ENCODE results near the gene TMEM258.

TMEM258 gene

DNA sequence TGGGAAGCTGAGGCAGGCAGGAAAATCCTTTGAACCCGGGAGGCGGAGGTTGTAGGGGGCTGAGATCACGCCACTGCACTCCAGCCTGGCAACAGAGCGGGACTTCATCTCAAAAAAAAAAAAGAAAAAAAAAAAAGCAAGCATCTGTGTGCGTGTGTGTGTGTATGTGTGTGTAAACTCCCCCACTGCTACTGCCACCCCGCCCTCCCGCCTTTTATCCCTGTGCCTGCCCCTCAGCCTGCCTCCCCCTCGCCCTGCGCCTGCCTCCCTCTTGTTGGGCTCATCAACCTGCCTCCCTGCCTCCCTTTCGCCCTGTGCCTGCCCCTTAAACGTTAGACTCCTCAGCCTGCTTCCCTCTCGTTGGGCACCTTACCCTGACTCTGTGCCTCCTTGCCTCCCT is 18.0 kb downstream of the TMEM258 start:
- no peak for FAIRE-seq

DNA sequence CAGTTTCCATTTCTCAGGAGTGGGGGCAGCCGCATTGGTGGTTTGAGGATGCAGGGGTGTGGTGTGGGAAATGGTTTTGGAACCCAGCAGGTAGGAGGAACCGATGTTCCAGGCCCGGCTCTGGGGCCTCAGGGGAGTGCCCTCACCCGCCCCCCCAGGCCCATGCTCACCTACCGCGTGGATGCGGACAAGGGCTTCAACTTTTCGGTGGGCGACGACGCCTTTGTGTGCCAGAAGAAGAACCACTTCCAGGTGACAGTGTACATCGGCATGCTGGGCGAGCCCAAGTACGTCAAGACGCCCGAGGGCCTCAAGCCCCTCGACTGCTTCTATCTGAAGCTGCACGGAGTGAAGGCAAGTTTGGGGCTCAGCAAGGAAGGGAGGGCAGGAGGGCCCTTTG is 18.6 kb downstream of the TMEM258 start:
- no peak for FAIRE-seq

DNA sequence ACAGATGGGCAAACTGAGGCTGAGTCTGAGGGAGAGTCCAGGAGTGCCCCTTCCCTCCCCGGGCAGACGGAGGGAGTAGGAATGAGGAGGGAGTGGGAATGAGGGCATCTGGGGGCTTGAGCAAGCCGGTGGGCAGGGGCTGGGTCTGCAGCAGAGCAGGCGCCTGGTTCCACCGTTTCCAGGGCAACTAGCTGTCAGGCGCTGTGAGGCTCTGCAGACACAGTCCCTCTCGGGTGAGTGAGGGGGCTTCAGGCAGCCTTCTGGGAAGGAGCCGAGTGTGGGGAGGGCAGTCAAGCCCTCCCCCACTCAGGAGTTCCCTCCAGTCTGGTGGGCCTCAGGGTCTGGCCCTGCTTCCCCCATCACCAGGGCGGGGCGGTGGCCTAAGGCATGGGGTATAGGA is 19.0 kb downstream of the TMEM258 start:
- no peak for FAIRE-seq

DNA sequence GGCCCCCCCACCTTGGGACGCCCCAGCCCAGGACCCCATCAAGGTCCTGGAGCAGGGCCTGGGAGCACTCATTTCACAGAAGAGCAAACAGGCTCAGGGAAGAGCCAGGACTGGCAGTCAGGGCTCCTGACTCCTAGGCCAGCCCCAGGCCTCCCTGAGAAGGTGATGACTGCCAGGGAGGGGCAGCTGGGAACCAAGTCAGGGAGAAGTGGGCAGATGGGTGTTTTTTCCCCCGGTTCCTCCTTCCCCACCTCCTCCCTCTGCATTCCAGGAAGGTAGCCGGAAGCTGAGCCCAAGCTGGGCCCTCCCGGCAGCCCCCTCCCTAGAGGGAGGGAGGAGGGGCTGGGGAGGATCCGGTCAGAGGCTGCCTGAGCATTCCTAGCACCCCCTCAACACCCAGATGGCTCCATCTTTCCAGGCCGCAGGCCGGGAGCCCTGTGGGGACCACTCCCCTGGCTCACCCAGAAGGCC is 20.4 kb downstream of the TMEM258 start:
- no peak for FAIRE-seq

DNA sequence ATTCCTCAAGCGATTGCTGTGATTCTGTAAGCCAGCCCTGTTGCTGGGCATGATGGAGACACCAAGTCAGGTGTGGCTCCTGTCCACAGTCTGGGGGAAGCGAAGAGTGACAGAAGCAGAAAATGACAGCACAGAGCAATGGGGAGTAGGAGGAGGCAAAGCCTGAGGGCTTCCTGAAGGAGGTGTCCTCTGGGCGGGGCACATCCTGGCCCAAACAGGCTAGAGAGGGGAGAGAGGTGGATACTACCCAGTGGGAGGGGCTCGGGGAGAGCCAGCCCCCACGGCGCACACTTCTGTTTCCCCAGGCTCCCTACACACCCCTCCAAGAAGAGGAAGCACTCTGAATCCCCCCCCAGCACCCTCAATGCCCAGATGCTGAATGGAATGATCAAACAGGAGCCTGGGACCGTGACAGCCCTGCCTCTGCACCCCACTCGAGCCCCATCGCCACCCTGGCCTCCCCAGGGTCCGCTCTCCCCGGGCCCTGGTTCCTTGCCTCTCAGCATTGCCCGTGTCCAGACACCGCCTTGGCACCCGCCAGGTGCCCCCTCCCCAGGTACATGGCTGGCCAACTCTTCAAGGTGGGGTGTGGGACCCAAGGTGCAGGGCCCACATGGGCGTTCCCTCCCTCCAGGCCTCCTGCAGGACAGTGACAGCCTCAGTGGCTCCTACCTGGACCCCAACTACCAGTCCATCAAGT is 21.1 kb downstream of the TMEM258 start:
- no peak for FAIRE-seq

DNA sequence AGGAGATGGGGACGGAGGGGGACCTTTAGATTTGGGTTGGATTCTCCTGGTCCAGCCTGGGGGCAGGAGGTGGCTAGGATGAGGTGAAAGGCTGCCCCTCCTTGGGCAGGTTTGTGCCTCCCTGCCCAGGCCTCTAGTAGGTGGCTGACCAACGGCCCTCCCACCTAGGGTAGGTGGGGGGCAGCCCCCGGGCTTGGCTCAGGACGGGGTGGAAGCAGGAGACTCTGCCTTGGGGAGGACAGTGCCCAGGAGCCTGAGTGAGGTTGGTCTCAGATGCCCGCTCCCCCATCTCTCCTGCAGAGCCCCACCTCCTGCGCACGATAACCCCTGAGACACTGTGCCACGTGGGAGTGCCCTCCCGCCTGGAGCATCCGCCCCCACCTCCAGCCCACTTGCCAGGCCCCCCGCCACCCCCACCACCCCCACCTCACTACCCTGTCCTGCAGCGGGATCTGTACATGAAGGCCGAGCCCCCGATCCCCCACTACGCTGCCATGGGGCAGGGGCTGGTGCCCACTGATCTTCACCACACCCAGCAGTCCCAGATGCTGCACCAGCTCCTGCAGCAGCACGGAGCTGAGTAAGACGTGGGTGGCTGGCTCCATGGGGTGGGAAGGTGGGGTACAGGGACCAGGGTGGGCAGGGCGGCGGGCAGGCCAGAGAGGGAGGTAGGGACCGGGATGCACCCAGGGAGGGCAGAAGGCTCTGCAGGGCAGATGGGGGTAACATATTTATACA is 22.3 kb downstream of the TMEM258 start:
- no peak for FAIRE-seq

DNA sequence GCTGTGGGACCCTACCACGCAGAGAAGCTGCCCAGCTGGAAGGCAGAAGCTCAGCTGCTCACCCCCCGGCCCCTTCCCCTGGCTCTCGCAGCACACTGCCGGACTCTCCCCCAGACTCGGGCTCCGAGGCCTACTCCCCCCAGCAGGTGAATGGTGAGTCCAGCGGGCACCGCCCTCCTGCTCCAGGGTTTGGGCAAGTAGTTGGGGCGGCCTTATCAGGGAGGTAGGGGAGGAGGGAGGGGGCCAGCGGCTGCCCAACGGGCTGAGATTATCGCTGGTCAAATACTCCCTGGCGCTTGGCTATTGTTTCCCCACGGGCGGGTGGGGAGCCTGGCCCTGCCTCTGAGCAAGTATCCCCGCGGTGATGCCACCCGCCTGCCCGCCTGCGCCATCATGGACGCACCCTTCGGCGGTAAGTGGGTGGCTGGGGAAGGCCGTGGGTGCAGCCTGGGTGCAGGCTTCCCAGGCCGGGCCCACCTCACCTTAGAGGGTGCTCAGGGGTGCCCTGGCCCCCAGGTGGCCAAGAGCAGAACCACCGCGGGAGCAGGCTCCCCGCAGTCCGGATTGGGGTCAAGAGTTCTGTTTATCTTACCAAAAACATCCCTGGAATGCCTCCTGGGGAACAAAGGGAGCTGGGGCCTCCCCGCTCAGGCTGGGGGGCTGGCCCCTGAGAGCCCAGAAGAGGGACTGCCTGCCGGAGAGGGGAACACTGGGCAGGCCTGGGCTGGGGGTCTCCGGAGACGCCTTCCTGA is 23.1 kb downstream of the TMEM258 start:
- FAIRE-seq: no peak

DNA sequence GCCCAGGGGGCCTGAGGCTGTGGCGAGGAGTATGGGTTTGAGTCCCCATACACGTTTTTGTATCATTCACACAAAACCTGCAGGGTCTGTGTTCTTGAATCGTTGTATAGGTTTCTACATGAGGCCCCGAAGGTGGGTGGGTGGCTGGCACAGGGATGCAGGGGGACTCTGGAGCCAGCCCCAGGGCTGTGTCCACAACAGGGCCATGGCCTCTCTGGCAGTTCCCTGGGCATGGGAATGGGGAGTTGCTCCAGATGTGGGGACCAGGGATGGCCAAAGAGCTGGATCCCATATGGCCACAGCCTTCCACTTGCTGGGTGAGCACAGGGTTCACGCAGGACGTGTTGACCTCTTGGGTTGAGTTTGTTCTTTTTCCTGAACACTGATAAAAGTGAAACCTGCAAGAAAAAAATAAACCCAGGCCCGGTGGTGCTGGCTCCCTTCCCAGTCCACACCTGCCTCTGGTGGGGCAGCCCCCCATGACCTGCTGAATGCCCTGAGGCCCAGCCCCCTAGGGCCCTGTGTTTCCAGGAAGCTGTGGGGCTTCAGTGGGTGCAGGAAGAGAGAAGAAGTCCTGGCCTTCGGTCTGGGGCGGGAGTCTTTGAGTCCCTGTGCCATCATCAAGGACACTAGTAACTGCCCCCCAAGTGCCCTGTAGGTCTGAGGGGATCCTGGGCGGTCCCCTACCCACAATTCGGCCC is 23.9 kb downstream of the TMEM258 start:
- no peak for FAIRE-seq

DNA sequence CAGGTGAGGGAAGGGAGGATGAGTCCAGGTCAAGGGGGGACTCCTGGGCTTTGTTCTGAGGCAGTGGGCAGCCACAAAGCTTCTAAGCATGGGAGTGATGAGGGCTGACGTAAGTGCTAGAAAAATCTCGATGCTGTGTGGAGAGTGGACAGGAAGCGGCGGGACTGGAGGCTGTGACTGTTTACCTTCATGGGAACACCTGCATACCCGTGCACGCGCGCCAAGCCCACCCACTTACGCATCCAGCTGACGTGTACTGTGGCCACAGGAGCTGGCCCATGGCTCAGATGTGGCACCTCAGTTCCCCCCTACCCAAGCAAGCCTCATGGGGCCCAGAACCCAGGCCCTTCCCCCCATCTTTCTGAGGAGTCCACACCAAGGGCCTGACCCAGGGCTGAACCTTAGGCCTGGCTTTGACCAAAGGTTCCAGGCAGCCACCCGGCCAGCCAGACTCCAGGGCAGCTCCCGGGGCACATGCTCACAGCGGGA is 26.0 kb downstream of the TMEM258 start:
- FAIRE-seq: no peak

DNA sequence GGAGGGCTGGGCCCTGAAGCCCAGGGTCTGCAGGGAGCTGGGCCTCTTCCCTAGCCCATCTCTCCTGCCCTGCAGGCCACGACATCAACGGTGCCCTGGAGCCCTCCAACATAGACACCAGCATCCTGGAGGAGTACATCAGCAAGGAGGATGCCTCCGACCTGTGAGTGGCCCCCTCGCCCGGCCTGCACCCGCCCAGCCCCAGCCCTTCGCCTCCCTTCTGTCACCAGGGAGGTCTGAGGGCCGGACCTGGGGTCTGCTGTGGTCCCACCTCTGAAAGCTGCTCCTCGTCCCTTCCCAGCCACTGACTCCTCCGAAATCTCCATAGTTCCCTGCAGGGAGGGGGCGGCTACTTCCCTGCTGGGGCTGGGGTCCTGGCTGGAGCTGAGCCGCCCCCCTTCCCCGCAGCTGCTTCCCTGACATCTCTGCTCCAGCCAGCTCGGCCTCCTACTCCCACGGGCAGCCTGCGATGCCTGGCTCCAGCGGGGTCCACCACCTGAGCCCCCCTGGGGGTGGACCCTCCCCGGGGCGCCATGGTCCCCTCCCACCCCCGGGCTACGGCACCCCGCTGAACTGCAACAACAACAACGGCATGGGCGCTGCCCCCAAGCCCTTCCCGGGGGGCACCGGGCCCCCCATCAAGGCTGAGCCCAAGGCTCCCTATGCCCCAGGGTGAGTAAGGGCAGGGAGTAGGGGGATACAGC is 26.7 kb downstream of the TMEM258 start:
- FAIRE-seq: no peak

DNA sequence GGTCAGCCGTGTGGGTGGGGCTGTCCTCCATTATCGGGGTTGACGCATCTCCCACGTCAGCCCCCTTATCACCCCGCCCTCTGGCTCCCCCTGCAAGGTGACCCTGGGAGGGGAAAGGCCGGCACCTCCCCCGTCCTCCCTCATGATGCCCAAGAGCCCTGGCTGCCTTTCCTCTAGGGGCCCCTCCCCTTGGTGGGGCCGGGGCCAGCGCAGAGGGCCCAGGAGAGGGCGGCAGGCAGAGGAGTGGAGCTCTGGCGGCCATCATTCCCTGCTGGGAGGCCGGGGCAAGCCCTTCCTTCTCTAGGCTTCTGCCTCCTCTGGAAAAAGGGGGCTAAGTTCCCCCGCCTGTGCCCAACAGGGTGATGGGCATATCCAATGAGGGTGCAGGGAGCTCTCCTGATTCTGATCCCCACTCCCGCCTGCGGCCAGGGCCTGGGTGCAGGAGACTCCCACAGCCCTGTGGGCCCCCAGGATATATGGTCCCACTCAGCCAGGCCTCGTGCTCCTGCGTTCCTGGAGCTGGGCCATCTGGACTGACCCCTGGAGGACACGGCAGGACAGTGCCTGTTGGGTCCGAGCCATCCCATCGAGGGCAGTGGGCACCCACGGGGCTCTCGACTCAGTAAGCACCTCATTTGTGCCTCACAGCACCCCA is 27.7 kb downstream of the TMEM258 start:
- FAIRE-seq: no peak

DNA sequence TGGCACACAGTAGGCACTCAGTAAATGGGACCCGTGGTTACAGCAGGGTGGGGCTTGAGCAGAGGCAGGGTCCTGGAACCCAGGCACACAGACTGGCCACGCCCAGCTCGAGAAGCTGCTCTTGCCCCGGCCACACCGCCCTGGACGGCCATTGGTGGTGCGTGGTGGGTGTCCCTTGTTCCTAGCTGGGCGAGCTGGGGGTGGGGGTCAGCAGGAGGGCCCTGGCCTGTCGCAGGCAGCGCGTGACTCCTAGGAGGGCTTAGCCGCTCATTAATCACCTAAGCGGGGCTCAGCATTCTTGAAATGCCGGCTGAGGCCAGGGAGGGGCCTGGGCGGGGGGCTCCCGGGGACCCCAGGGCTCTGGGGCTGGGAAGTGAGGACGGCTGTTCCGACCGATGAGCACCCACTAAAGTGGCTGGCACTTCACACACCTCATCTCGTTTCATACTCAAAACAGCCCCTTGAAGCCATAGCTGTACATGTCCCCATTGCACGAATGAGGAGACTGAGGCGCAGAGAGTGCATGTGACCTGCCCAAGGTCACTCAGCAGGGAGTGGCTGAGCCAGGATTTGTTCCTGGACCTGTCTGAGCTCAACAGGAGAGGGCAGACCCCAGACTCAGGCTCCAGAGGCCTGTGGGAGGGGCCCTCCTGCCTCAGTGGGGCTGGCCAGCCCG is 28.3 kb downstream of the TMEM258 start:
- no peak for FAIRE-seq

DNA sequence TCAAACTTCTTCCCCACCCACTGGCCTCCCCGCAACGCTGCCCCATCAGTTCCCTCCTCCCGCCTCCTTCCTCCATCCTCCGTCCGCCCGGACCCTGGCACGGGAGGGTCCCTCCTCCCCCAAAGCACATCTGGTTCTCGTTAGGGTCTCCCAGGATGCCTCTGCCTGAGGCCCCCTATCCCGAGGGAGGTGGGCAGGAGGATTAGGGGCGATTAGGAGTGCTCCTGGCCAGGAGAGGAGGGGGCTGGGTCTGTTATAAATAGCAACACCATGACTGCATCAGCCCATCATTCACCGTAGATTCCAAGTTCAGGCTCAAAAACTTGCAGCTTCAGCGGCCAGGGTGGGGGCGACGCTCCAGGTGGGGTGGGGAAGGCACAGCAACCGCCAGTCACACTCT is 29.6 kb downstream of the TMEM258 start:
- no peak for FAIRE-seq

DNA sequence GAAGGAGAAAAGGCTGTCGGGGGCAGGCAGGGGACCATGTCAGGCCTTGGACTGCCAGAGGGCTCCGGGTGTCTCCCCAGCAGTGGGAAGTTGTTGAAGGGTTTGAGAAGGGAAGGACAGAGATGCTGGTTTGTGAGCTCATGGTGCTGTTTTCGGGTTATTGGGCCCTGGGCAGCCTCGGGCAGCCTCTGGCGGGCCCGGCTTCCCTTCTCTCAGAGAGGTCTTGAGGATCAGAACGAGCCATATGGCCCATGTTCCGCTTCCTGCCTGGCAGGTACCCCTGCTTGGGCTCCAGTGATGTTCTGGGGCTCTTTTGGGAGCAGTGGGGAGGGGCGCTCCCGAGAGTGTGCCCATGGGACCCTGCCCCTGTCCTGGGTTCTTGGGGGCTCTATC is 30.2 kb downstream of the TMEM258 start:
- no peak for FAIRE-seq

DNA sequence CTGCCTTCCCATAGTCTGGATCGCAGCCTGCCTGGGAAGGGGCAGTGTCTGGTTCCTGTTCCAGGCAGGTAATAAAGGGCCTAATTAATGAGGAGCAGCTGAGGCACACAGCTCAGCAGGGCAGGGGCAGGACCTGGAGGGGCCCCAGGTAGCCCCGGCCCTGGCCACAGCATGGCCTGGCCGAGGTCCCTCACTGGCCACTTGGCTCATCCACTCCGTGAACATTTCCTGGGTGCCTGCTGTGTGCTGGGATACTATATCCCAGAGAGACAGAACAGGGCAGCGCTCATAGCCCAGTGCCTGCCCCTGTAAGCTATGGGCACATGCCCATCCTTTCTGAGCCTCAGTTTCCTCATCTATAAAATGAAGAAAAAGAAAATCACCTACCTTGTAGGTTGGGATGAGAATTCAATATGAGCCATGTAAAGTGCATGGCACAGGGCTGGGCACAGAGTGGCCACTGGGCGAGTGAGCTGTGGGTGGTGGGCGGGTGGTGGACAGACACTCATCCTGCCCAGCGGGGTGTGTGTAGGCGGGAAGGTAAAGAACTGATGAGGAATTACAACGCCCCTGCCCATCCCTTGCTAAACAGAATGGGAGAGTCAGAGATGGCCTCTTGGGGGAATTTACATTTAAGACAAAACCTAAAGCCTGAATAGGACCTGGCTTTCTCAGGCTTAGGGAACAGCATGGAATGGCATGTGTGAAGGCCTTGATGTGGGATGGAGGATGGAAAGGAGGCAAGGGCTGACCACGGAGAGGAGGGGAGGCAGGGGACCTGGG is 30.8 kb downstream of the TMEM258 start:
- FAIRE-seq: no peak

DNA sequence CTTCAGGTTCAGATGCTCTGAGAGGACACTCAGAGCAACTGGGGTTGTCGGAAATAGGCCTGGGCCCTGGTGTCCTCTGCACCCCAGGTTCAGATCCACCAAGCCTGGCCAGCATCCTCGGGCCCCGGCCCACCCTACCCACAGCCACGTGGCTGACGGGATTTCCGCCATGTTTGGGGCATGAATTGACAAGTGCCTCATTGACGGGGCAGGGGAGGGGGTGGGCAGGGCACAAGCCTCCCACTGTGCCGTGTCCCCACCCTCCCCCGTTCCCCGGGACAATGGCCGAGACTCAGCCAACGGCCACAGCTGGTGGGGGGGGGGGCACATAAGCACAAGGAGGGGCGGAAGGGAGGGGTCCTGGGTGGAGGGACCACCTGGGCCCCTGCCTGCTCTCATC is 31.5 kb downstream of the TMEM258 start:
- FAIRE-seq: no peak

DNA sequence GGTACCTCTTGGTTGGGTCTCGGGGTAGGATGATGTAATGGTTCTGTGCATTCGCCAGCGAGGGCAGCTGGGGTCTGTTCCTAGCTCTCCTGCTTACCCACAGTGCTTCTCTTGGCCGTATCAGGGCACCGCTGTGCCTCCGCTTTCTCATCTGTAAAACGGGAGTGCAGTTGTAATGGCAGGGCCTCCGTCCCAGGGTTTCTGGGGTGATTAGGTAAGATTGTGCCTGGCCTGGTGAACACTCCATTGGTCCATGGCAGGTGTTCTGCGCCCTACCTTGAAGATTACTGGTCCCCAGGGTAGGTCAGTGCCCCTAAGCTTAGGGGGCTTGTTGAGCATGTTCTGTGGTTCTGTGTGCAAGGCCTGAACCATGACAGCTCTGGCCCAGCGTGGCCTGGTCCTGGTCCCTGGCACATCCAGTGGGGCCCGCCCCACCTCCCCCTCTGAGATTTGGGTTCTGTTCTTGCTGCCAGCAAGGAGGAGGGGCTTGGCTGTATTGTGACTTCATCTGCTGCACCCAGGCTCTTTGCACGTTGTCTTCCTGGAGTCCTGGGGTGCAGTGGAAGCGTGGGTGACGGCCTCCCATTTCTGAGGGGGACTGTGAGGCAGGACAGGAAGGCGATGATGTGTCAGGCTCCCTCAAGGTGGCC is 35.1 kb downstream of the TMEM258 start:
- FAIRE-seq: no peak

DNA sequence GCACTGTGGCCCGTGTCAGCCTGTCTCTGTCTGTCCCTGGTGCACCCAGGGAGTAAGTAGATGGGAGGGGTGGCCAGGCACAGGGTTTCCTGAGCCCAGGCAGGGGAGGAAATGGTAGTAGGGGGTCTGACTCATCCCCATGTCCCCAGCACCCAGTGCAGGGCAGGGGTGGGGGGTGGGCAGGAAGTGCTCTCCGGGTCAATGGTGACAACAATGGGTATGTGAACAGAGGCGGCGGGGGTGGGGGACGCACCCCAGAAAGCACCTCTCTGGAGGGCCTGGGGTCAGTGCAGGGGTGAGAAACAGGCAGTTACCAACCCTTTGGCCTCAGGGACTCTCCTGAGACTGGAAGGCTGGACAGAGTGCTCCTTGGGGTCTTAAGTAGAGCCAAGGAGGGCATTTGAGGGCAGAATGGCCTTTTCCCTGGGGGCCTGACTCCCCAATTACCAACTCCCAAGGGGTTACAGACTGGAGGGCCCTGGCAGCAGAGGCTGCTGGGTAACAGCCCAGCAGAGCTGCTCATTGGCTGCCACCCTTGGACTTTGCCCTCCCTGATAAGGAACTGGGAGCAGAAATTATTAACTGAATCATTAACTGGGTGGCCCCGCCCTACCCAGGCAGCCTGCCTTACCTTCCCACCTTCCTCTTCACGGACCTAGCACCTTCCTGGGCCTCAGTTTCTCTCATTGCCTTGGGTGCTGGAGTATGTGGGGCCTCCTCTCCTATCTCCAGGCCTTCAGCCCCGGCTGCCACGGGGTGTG is 35.8 kb downstream of the TMEM258 start:
- FAIRE-seq: no peak

DNA sequence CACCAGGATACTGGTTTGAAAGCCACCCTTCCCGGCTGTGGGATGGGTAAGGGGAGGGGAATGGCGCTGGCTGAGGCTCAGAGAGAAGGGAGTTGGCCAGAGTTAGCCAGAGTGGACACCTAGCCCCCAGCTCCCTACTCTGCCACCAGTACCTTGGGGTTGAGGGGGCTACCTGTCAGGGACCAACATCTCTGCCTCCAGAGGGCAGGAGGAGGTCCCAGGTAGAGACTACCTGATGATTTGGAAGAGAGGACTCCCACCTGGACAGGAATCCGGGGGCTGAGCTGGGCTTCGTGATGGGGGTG is 36.3 kb downstream of the TMEM258 start:
- FAIRE-seq: no peak

All from TTC549 (cell line).